GM12878 (cell line): ENCODE data around the gene NDE1. TPM values are rescaled to one million over a fixed set of nuclear protein-coding genes. Genes with fewer than 3 reads are reported as not detected.

ENCODE experiments used
- ATAC-seq: fragments of 200-7000 bp; cut with Tn5 transposase; 3 replicates; pipeline ENCODE4 v1.9.1; 2020; ENCODE audit warnings: mild to moderate bottlenecking, moderate library complexity
- BruUV-seq: library from RNA; stranded (reverse); fragments of 400-500 nt; replicated peaks from 2 replicates; lab custom pipeline; 2021; lab: Mats Ljungman, UMichigan
- CTCF ChIA-PET: fragments of 300-600 bp; sonication (Branson Sonifier 250); formaldehyde crosslinking; extraction: SDS; loops from one replicate; lab custom pipeline; 2021; ENCODE audit warnings: inconsistent platforms; lab: Yijun Ruan, JAX
- POLR2A ChIA-PET: fragments of 350-600 bp; formaldehyde crosslinking; extraction: SDS; loops from one replicate; lab custom pipeline; 2021; ENCODE audit warnings: inconsistent platforms; lab: Charles Lee
- RAD21 ChIA-PET: fragments of 300-600 bp; sonication (Branson Sonifier 250); formaldehyde crosslinking; loops from one replicate; lab custom pipeline; 2023; ENCODE audit warnings: antibody characterized with exemption; ENCODE audit not compliant: unreplicated experiment; lab: Charles Lee
- SMC1A ChIA-PET: fragments of 300-600 bp; sonication (Branson Sonifier 250); formaldehyde crosslinking; loops from one replicate; lab custom pipeline; 2023; ENCODE audit not compliant: unreplicated experiment, uncharacterized antibody; lab: Charles Lee
- DNase-seq: peaks from one replicate; pipeline ENCODE4 v3.0.0-alpha.2; 2011; ENCODE audit warnings: low read depth, low spot score
- FAIRE-seq: peaks from 3 replicates; lab custom pipeline; 2011; peaks lifted over from hg19 to GRCh38; lab: Jason Lieb, UNC
- H2AFZ ChIP-seq: 2 replicates; pipeline ENCODE4 v1.6.0; 2011; ENCODE audit warnings: low read depth, low read length, control low read depth; ENCODE audit not compliant: control insufficient read depth
- H3K27ac ChIP-seq: 2 replicates; pipeline ENCODE4 v1.5.1; 2011; ENCODE audit warnings: control low read depth; ENCODE audit not compliant: control insufficient read depth, insufficient read depth
- H3K27me3 ChIP-seq, 2 experiments: replicated peaks in 1 of 2; 2 replicates each; pipeline versions ENCODE4 v1.6.0 to v1.6.1; 2011; ENCODE audit warnings: low read length in 1 of 2; ENCODE audit not compliant: control insufficient read depth in 2 of 2, insufficient read depth in 2 of 2
- H3K36me3 ChIP-seq, 2 experiments: 2 replicates each; pipeline ENCODE4 v1.5.1; 2011; ENCODE audit warnings: low read length in 1 of 2; ENCODE audit not compliant: control insufficient read depth in 2 of 2, insufficient read depth in 2 of 2
- H3K4me1 ChIP-seq: 2 replicates; pipeline ENCODE4 v1.6.1; 2011; ENCODE audit warnings: mild to moderate bottlenecking, low read length, moderate library complexity, mixed read lengths; ENCODE audit not compliant: control insufficient read depth, insufficient read depth
- H3K4me2 ChIP-seq: 2 replicates; pipeline ENCODE4 v1.6.0; 2011; ENCODE audit warnings: control low read depth; ENCODE audit not compliant: control insufficient read depth, insufficient read depth
- H3K4me3 ChIP-seq: fragments of 200-600 bp; sonication (generic); 2 replicates; pipeline ENCODE4 v1.5.1; 2016
- H3K79me2 ChIP-seq: 2 replicates; pipeline ENCODE4 v1.6.0; 2011; ENCODE audit warnings: low read length; ENCODE audit not compliant: control insufficient read depth, insufficient read depth
- H3K9ac ChIP-seq: 2 replicates; pipeline ENCODE4 v1.8.0; 2011; ENCODE audit warnings: low read length, control low read depth, mixed read lengths; ENCODE audit not compliant: control insufficient read depth, insufficient read depth
- H3K9me3 ChIP-seq: replicated peaks from 3 replicates; pipeline ENCODE4 v1.5.1; 2011; ENCODE audit warnings: mild to moderate bottlenecking, low read length; ENCODE audit not compliant: control insufficient read depth, insufficient read depth
- H4K20me1 ChIP-seq: 2 replicates; pipeline ENCODE4 v1.6.0; 2011; ENCODE audit not compliant: control insufficient read depth, insufficient read depth
- ATF2 ChIP-seq: IDR thresholded peaks from 2 replicates; pipeline ENCODE4 v1.6.1; 2012; ENCODE audit warnings: low read length, inconsistent platforms
- CHD2 ChIP-seq: IDR thresholded peaks from 2 replicates; pipeline ENCODE4 v1.6.1; 2011; ENCODE audit warnings: low read depth, low read length, improper control_type of control experiment, borderline replicate concordance
- CREM ChIP-seq: IDR thresholded peaks from 2 replicates; pipeline ENCODE4 v1.6.1; 2014; ENCODE audit warnings: antibody characterized with exemption, low read depth
- IKZF2 ChIP-seq, 2 experiments: fragments of 450-650 bp; IDR thresholded peaks; 2 replicates each; pipeline ENCODE4 v1.6.1; 2017; ENCODE audit warnings: mild to moderate bottlenecking in 2 of 2, moderate library complexity in 2 of 2
- MLLT1 ChIP-seq: fragments of 450-650 bp; IDR thresholded peaks from 2 replicates; pipeline ENCODE4 v1.6.1; 2016; ENCODE audit warnings: mild to moderate bottlenecking
- MTA2 ChIP-seq: fragments of 450-650 bp; IDR thresholded peaks from 2 replicates; pipeline ENCODE4 v1.6.1; 2016; ENCODE audit warnings: low read depth, mild to moderate bottlenecking, moderate library complexity
- PBX3 ChIP-seq: IDR thresholded peaks from 2 replicates; pipeline ENCODE4 v1.6.1; 2011; ENCODE audit warnings: mild to moderate bottlenecking, low read depth, low read length, moderate library complexity; ENCODE audit not compliant: insufficient replicate concordance
- PKNOX1 ChIP-seq: fragments of 450-650 bp; IDR thresholded peaks from 2 replicates; pipeline ENCODE4 v1.6.1; 2016; ENCODE audit warnings: mild to moderate bottlenecking
- TARDBP ChIP-seq: IDR thresholded peaks from 2 replicates; pipeline ENCODE4 v1.6.1; 2016; ENCODE audit warnings: borderline replicate concordance
- WRNIP1 ChIP-seq: IDR thresholded peaks from 2 replicates; pipeline ENCODE4 v1.6.1; 2011; ENCODE audit warnings: low read depth, low read length, improper control_type of control experiment, borderline replicate concordance
- ZNF592 ChIP-seq: fragments of 450-650 bp; IDR thresholded peaks from 2 replicates; pipeline ENCODE4 v1.6.1; 2017; ENCODE audit warnings: mild to moderate bottlenecking, moderate library complexity
- WGBS: methylation state at CpG from one replicate; pipeline ENCODE4 v1.1.6; 2016; ENCODE audit warnings: low lambda C conversion rate; ENCODE audit not compliant: insufficient replicate concordance, insufficient coverage; ENCODE audit errors: missing lambda C conversion rate; 5-methylcytosine and 5-hydroxymethylcytosine counted together
- in situ Hi-C: fragments of 300-500 bp; cut with MboI; formaldehyde crosslinking; loops from 9 replicates; pipeline ENCODE4 v1.14.3; 2018; ENCODE audit warnings: mixed read lengths
- intact Hi-C: fragments of 100-400 bp; cut with micrococcal nuclease; formaldehyde crosslinking; loops from one replicate; pipeline ENCODE4 v1.14.2; 2022; ENCODE audit not compliant: unreplicated experiment
- polyA plus RNA-seq, 11 experiments: library from polyadenylated mRNA; depleted of rRNA in 4 of 11; unstranded in 6 of 11; stranded (reverse) in 5 of 11; fragments of >200 nt; fragmentation: Nextera tagmentation in 4 of 11; fragmentation: Illumina TruSeq in 1 of 11; extraction: Ambion mirVana in 4 of 11; extraction: Trizol in 1 of 11; gene quantifications; 1 replicate in 1 of 11; 2 replicates in 10 of 11; pipeline versions ENCODE4 v1.2.1 to v1.2.3, GENCODE V29; 2011 to 2016; ENCODE audit warnings: inconsistent platforms in 2 of 11, missing spikeins in 2 of 11, low read depth in 1 of 11
- total RNA-seq, 4 experiments: library from RNA; depleted of rRNA in 3 of 4; stranded (reverse); fragments of >200 nt in 3 of 4; fragmentation: Illumina TruSeq in 1 of 4; extraction: Trizol in 1 of 4; gene quantifications; 2 replicates each; pipeline versions ENCODE4 v1.2.1 to v1.2.3, GENCODE V29; 2013 to 2021

Gene NDE1
- total and polyA plus RNA-seq, 10 of the 15 experiments (the other 5 are each of a cell fraction or from before 2014, with no cell fraction given), result 5.7 to 148 (median 87.8) TPM

GRCh38 chr16:15650698-15651171 is 690 bp downstream of the NDE1 start:
- peak; percentile 23 for FAIRE-seq
- TSS peak; percentile 66 for BruUV-seq
- in situ Hi-C loops, result no loop called here
- H3K27me3 ChIP-seq, result no peaks in the 10 kb centered on the region
- ChIA-PET RAD21 (interaction anchor here (0.6 to 1.4 kb wide), 4 partner anchors 8 to 185 kb away, joined by 3 to 5 read pairs (median 4); no protein-coding TSS in a partner anchor), CTCF (interaction anchor here (0.8 to 1.2 kb wide), 4 partner anchors 9 to 105 kb away, joined by 3 to 7 read pairs (median 5); partner anchors contain the start of gene MARF1), SMC1A (interaction anchor here (1.5 to 2.6 kb wide), 2 partner anchors 9 to 16 kb away, joined by 11 to 13 read pairs; partner anchors contain the start of gene MARF1), POLR2A (interaction anchor here (0.5 to 3.5 kb wide), 6 partner anchors 8 to 238 kb away, joined by 3 to 29 read pairs (median 4); partner anchors contain the start of genes CEP20 and MARF1)
- no peaks in the 10 kb centered on the region for H3K9me3 ChIP-seq
- no peaks in the 10 kb centered on the region for H4K20me1 ChIP-seq
- peaks cover 0 to 15% of the 10 kb centered on the region in 2 experiments; a peak in 3 of 4 replicates for H3K36me3 ChIP-seq
- 1% methylated on average over 13 of the region's 18 CpGs for WGBS
- peak overlapping the region; percentile 36 for H2AFZ ChIP-seq
- ATAC-seq, result peak; percentile 73
- H3K4me3 ChIP-seq, result peak overlapping the region; percentile 99
- H3K79me2 ChIP-seq, result peaks cover 51% of the 10 kb centered on the region
- peaks cover 29% of the 10 kb centered on the region for H3K4me1 ChIP-seq
- intact Hi-C loops, result loop anchor here (1.0 to 2.0 kb wide), 2 partner anchors 7 to 60 kb away; partner anchors contain the start of gene MARF1
- H3K27ac ChIP-seq, result peak overlapping the region; percentile 79
- H3K4me2 ChIP-seq, result peak overlapping the region; percentile 73
- H3K9ac ChIP-seq, result peak overlapping the region; percentile 74
- DNase-seq, result no peak
- 0 out of 2 replicates have a peak, but pooled peaks have one; percentile 15 for TF ChIP-seq ATF2
- TF ChIP-seq IKZF2 (IDR thresholded peaks at IDR 0.05), result peak; percentile 10 to 64; a peak in 1 of 4 replicates
- TF ChIP-seq PBX3, result peak; percentile 80
- 0 out of 2 replicates have a peak, but pooled peaks have one; percentile 4 for TF ChIP-seq CREM
- no peak for TF ChIP-seq ZNF592
- TF ChIP-seq PKNOX1, result peak; percentile 93
- peak; percentile 28; the same call in 1 of the 2 replicates for TF ChIP-seq MTA2
- TF ChIP-seq TARDBP, result no peak
- peak; percentile 51; the same call in 1 of the 2 replicates for TF ChIP-seq MLLT1
- no peak for TF ChIP-seq WRNIP1
- TF ChIP-seq CHD2, result no peak
